Neural crest cell (in vitro differentiated cells): ENCODE measurements around the gene VSX1. TPM values are rescaled to one million over a fixed set of nuclear protein-coding genes. Genes with fewer than 3 reads are reported as not detected.

ENCODE experiments used
- DNase-seq: peaks from one replicate; pipeline ENCODE4 v3.0.0; 2021; ENCODE audit warnings: low read depth, mixed read lengths, low spot score
- H3K27ac Mint-ChIP-seq: one replicate; pipeline ENCODE4 v1.8.0; 2021; ENCODE audit warnings: mild to moderate bottlenecking, mixed read lengths; ENCODE audit not compliant: unreplicated experiment
- H3K27me3 Mint-ChIP-seq: 2 replicates; pipeline ENCODE4 v1.8.0; 2021; ENCODE audit warnings: low read depth, mild to moderate bottlenecking, mixed read lengths
- H3K36me3 Mint-ChIP-seq: 2 replicates; pipeline ENCODE4 v1.8.0; 2021; ENCODE audit warnings: low read depth, mild to moderate bottlenecking, mixed read lengths
- H3K4me1 Mint-ChIP-seq: 2 replicates; pipeline ENCODE4 v1.8.0; 2021; ENCODE audit warnings: mixed read lengths
- H3K4me3 Mint-ChIP-seq: one replicate; pipeline ENCODE4 v1.8.0; 2021; ENCODE audit warnings: mild to moderate bottlenecking, mixed read lengths
- H3K9me3 Mint-ChIP-seq: 2 replicates; pipeline ENCODE4 v1.8.0; 2021; ENCODE audit warnings: mixed read lengths
- CTCF ChIP-seq: fragments of 200-600 bp; sonication (generic); conservative IDR thresholded peaks from 2 replicates; pipeline ENCODE4 v1.5.0; 2021; ENCODE audit warnings: antibody characterized with exemption, mild to moderate bottlenecking
- total RNA-seq: library from RNA; stranded (reverse); gene quantifications from 2 replicates; pipeline ENCODE4 v1.2.1, GENCODE V29; 2021

Gene VSX1
- total RNA-seq, 1 donor from 2014 or later = 4.2 TPM

DNA sequence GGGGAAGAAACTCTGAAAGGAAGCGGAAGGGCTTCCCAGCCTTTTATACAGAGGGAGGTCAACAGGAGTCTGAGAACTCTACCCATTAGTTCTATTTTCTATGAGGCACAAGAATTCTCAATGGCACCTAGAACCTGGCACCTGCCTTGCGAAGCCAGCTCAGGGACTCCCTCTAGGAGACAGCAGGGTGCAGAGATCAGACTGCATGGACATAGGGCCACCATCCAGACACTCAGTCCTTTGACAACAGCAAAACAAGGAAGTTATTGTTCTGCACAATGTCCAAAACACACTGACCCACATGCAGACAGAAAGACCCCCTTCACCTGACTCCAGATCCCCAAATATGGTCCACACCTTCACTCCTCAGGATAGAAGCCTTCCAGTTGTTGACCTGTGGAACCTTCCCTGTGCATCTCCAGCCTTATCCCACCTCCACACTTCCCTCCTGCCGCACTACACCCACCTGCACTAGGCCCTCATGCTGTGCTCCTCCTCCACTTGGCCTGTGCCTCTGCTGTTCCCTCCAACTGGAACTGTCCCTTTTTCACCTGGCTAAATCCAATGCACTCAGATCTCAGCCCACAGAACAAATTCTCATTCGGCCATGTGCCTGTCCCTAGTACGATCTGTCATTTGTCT, 51.8 kb downstream of the VSX1 start:
- Mint-ChIP-seq H3K9me3 (no peaks in the 10 kb centered on the region), H3K27me3 (peaks cover 3% of the 10 kb centered on the region), H3K36me3 (no peaks in the 10 kb centered on the region), H3K4me1 (peaks cover 54% of the 10 kb centered on the region), H3K4me3 (no peak overlapping the region), H3K27ac (peak overlapping the region; percentile 79)
- no peak for TF ChIP-seq CTCF
- no peak for DNase-seq

DNA sequence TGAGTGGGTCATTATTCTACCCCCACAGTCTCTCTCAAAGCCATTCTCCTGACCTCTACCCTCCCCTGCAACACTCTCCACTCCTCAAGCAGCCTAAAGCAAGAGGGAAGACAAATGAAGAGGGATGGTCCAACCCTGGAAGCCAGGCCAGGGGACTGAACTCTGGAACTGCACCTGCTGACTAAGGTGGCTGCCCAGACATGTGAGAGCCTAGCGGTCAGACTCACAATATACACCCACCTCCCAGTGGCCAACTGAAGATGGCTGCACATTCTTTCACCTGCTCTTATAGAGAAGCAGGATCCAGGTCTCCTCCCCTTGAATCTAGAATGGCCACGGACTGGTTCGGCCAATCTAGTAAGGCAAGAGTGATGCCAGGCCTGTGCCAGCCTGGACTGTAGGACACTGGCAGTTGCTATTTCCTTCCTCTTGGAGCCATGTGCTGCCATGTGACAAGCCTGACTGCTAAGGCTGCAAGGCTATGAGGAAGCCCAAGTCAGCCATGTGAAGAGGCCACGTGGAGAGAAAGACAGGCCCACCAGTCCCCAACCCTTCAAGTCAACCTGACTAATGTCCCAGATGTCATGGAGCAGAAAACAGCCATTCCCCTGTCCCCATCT, 55.8 kb downstream of the VSX1 start:
- H3K27ac Mint-ChIP-seq = peak overlapping the region; percentile 50
- TF ChIP-seq CTCF = no peak
- H3K4me3 Mint-ChIP-seq = no peak overlapping the region
- H3K27me3 Mint-ChIP-seq = peaks cover 3% of the 10 kb centered on the region
- peaks cover 3% of the 10 kb centered on the region for H3K36me3 Mint-ChIP-seq
- peaks cover 20% of the 10 kb centered on the region for H3K4me1 Mint-ChIP-seq
- no peaks in the 10 kb centered on the region for H3K9me3 Mint-ChIP-seq
- no peak for DNase-seq

Other genes starting within 250 kb of the VSX1 start
- not detected in 2 replicates for gene CST7, start 132.9 kb downstream of the VSX1 start, total RNA-seq
- gene APMAP, start 89.4 kb downstream of the VSX1 start, total RNA-seq = 85.0 and 88.6 TPM in 2 replicates
- 13.1 and 14.0 TPM in 2 replicates for gene ACSS1, start 24.0 kb downstream of the VSX1 start, total RNA-seq
- gene ENTPD6, start 113.6 kb upstream of the VSX1 start, total RNA-seq = 70.0 and 73.4 TPM in 2 replicates
- 71.1 and 77.1 TPM in 2 replicates for gene PYGB, start 165.9 kb upstream of the VSX1 start, total RNA-seq